ACC112 (cell line): ENCODE data around the gene SIL1.

Source experiments
- H2AFZ ChIP-seq: fragments of 200-600 bp; sonication (generic); one replicate; pipeline ENCODE4 v1.6.0; 2017; ENCODE audit warnings: antibody characterized with exemption, low read length; ENCODE audit not compliant: unreplicated experiment
- H3K27ac ChIP-seq: fragments of 200-600 bp; sonication (generic); 2 replicates; pipeline ENCODE4 v1.5.1; 2014; ENCODE audit warnings: low read depth, mild to moderate bottlenecking, antibody characterized with exemption, low read length, moderate library complexity
- H3K27me3 ChIP-seq: fragments of 200-600 bp; sonication (generic); 2 replicates; pipeline ENCODE4 v1.6.1; 2014; ENCODE audit warnings: mild to moderate bottlenecking, antibody characterized with exemption, low read length, moderate library complexity, mixed read lengths; ENCODE audit not compliant: insufficient read depth
- H3K36me3 ChIP-seq: fragments of 200-600 bp; sonication (generic); 2 replicates; pipeline ENCODE4 v1.6.1; 2016; ENCODE audit warnings: mild to moderate bottlenecking, antibody characterized with exemption, low read length, moderate library complexity, mixed read lengths; ENCODE audit not compliant: insufficient read depth
- H3K4me1 ChIP-seq: fragments of 200-600 bp; sonication (generic); one replicate; pipeline ENCODE4 v1.6.1; 2016; ENCODE audit warnings: low read length, mixed read lengths; ENCODE audit not compliant: insufficient read depth, unreplicated experiment, control insufficient read depth
- H3K4me3 ChIP-seq: fragments of 200-600 bp; sonication (generic); 2 replicates; pipeline ENCODE4 v1.5.1; 2014; ENCODE audit warnings: mild to moderate bottlenecking, low read depth, low read length
- H3K79me2 ChIP-seq: fragments of 200-600 bp; sonication (generic); one replicate; pipeline ENCODE4 v1.6.0; 2016; ENCODE audit warnings: low read length; ENCODE audit not compliant: control insufficient read depth, unreplicated experiment, insufficient read depth

The SIL1 gene

DNA sequence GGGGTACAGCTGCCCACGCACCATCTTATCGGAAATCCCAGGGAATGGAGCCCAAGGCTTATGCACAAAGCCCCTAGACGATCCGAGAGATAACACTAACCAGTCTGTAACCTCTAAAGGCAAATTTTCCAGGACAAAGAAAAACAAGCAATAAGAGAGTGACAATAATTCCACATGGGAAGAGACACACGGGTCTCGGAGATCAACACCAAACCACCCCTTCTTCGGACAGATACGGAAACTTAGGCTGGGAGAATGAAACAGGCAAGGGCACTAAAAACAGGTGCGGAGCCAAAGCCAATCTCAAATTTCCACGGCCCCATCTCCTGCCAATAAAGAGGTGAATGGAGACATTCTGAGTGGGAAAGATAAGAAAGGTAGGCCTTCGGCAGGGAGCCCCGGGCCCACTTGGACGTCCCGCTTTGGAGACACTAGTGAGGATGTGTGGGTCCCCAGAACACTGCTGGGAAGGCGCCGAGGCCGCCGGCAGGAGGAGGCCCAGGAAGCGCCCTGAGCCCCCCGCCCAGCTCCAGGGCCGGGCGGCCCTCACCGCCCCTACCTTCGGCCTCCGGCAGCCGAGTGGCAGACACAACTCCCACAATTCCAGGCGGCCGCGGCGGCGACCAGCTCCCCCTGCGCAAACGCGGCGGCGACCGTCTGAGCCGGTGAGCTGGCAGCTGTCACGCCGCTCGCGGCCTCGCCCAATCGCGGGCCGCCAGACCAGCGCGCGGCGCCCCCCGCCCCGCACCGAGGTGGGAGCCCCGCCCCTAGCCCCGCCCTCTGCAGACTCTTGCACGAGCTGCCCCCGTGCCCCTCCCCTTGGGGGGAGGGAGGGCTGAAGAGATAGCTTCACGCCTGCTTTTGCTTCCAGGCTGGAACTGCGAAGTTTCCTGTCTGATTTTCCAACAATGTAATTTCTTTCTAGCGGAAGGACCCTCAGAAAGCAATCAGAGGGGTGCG, at the start of gene SIL1:
TSS of gene SIL1 (minus strand) at position 659 of the 960 bp plus-strand sequence. CDS start 70,525 bp downstream, outside the sequence.
- Histone ChIP-seq H3K4me1 (peaks cover 7% of the 10 kb centered on the region), H3K27me3 (no peaks in the 10 kb centered on the region), H3K79me2 (peaks cover 27% of the 10 kb centered on the region), H3K4me3 (peak within 1 kb of the TSS; percentile 96), H2AFZ (peak within 1 kb of the TSS; percentile 97), H3K36me3 (0 out of 2 replicates have a peak, but pooled peaks cover 3% of the 10 kb centered on the region), H3K27ac (peak within 1 kb of the TSS; percentile 51)

- H3K4me3 ChIP-seq: 0 out of 2 replicates have a peak overlapping the region, but pooled peaks have one; percentile 28
- no peaks in the 10 kb centered on the region for H3K27me3 ChIP-seq
- H3K79me2 ChIP-seq: no peaks in the 10 kb centered on the region
- no peaks in the 10 kb centered on the region for H3K36me3 ChIP-seq
- peak overlapping the region; percentile 64 for H3K27ac ChIP-seq
- H3K4me1 ChIP-seq: peaks cover 14% of the 10 kb centered on the region
- peak overlapping the region; percentile 96 for H2AFZ ChIP-seq
Measured at GRCh38 chr5:139246394-139246793, 48.2 kb upstream of the SIL1 start.

DNA sequence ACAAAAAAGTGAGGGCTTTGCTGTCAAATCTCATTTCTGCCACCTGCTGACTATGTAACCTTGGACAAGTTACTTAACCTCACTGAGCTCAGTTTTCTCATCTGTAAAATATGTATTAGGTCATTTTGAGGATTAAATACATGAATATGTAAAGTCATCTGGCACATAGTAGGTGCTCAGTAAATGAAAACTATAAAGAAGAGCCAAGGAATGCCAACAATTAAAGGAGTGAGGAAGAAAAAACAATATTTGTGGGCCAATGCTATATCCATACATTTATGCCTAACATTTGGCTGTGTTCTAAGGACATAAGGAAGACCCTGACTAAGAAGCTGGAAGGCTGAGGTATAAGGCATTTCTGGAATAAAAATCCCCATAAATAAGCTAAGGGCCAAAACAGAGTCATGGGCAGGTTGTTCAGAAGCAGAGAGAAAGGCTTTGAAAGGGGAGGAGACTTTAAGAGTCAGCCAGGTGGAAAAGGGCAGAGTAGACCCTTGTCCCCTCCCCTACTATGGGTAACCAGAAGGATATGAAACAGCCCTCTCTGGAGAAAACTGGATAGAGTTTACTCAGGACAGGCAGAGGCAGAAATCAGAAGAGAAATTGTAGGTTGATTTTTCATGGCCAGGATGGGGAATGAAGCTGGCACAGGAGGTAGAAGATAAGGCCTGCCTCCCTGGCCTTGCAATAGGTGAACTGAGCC, 47.6 kb upstream of the SIL1 start:
- Histone ChIP-seq H3K4me1 (peaks cover 14% of the 10 kb centered on the region), H3K79me2 (no peaks in the 10 kb centered on the region), H3K36me3 (no peaks in the 10 kb centered on the region), H3K4me3 (peak overlapping the region; percentile 28; the same call in 1 of the 2 replicates), H3K27ac (peak overlapping the region; percentile 64), H3K27me3 (no peaks in the 10 kb centered on the region), H2AFZ (peak overlapping the region; percentile 96)

DNA sequence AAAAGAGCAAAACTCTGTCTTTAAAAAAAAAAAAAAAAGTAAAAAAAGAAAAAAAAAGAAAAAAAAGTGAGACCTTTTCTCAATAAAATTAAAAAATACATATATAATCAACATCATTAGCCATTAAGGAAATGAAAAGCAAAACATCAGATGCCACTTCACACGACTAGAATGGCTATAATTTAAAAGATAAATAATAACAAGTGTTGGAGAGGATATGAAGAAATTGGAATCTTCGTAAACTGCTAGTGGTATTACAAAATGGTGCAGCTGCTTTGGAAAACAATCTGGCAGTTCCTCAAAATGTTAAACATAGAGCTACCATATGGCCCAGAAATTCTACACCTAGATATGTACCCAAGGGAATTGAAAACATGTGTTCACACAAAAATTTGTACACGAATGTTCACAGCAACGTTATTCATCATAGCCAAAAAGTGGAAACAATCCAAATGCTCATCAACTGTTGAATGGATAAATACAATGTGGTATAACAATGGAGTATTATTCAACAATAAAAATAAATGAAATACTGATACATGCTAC, 45.3 kb upstream of the SIL1 start:
- H3K27ac ChIP-seq: no peak overlapping the region
- H3K79me2 ChIP-seq: no peaks in the 10 kb centered on the region
- peaks cover 14% of the 10 kb centered on the region for H3K4me1 ChIP-seq
- no peak overlapping the region for H2AFZ ChIP-seq
- H3K36me3 ChIP-seq: no peaks in the 10 kb centered on the region
- H3K4me3 ChIP-seq: no peak overlapping the region
- H3K27me3 ChIP-seq: no peaks in the 10 kb centered on the region

GRCh38 chr5:139241139-139241538, 43.0 kb upstream of the SIL1 start:
- no peaks in the 10 kb centered on the region for H3K79me2 ChIP-seq
- H3K27ac ChIP-seq: no peak overlapping the region
- peaks cover 7% of the 10 kb centered on the region for H3K4me1 ChIP-seq
- H2AFZ ChIP-seq: no peak overlapping the region
- H3K4me3 ChIP-seq: no peak overlapping the region
- no peaks in the 10 kb centered on the region for H3K27me3 ChIP-seq
- no peaks in the 10 kb centered on the region for H3K36me3 ChIP-seq

- Histone ChIP-seq H2AFZ (no peak overlapping the region), H3K36me3 (no peaks in the 10 kb centered on the region)
Measured at GRCh38 chr5:139236479-139236878, 38.3 kb upstream of the SIL1 start.

GRCh38 chr5:139232147-139232724, 34.1 kb upstream of the SIL1 start:
- H3K79me2 ChIP-seq: no peaks in the 10 kb centered on the region
- no peaks in the 10 kb centered on the region for H3K4me1 ChIP-seq
- H3K4me3 ChIP-seq: no peak overlapping the region
- H3K36me3 ChIP-seq: no peaks in the 10 kb centered on the region
- H2AFZ ChIP-seq: no peak overlapping the region
- no peak overlapping the region for H3K27ac ChIP-seq
- H3K27me3 ChIP-seq: no peaks in the 10 kb centered on the region

More at GRCh38 chr5:139236479-139236878, 38.3 kb upstream of the SIL1 start:
- Histone ChIP-seq H3K4me1 (no peaks in the 10 kb centered on the region), H3K27ac (no peak overlapping the region), H3K27me3 (no peaks in the 10 kb centered on the region), H3K4me3 (no peak overlapping the region), H3K79me2 (no peaks in the 10 kb centered on the region)

GRCh38 chr5:139228201-139228803, 30.1 kb upstream of the SIL1 start:
- Histone ChIP-seq H3K36me3 (no peaks in the 10 kb centered on the region), H3K27me3 (no peaks in the 10 kb centered on the region), H3K79me2 (no peaks in the 10 kb centered on the region), H3K4me1 (no peaks in the 10 kb centered on the region), H2AFZ (no peak overlapping the region), H3K4me3 (no peak overlapping the region), H3K27ac (no peak overlapping the region)

GRCh38 chr5:139226131-139226530, 28.0 kb upstream of the SIL1 start:
- Histone ChIP-seq H2AFZ (no peak overlapping the region), H3K4me1 (no peaks in the 10 kb centered on the region)

GRCh38 chr5:139223481-139223880, 25.3 kb upstream of the SIL1 start:
- H3K4me3 ChIP-seq: no peak overlapping the region
- H3K4me1 ChIP-seq: no peaks in the 10 kb centered on the region
- H3K36me3 ChIP-seq: no peaks in the 10 kb centered on the region
- no peak overlapping the region for H3K27ac ChIP-seq
- no peaks in the 10 kb centered on the region for H3K79me2 ChIP-seq
- no peaks in the 10 kb centered on the region for H3K27me3 ChIP-seq
- H2AFZ ChIP-seq: no peak overlapping the region

More at GRCh38 chr5:139226131-139226530, 28.0 kb upstream of the SIL1 start:
- no peak overlapping the region for H3K27ac ChIP-seq
- H3K36me3 ChIP-seq: no peaks in the 10 kb centered on the region
- no peak overlapping the region for H3K4me3 ChIP-seq
- no peaks in the 10 kb centered on the region for H3K79me2 ChIP-seq
- no peaks in the 10 kb centered on the region for H3K27me3 ChIP-seq
